ENCODE results near the gene ZNF774. TPM values are rescaled to one million over a fixed set of nuclear protein-coding genes. Genes with fewer than 3 reads are reported as not detected.

ZNF774 gene
- total and polyA plus RNA-seq, 9 donors = 1.1 to 2.4 (median 2.3) TPM

GRCh38 chr15:90358124-90359033, 6.3 kb downstream of the ZNF774 start:
- Histone ChIP-seq H3K27ac (ENCODE audit: low read length) (no peak overlapping the region), H3K9me3 (replicated peaks; ENCODE audit: control insufficient read depth, low read depth, low read length) (no peaks in the 10 kb centered on the region), H3K27me3 (ENCODE audit: control insufficient read depth, insufficient read depth, low read length) (no peaks in the 10 kb centered on the region), H3K36me3 (ENCODE audit: control insufficient read depth, insufficient read depth, low read length) (peaks cover 7% of the 10 kb centered on the region), H3K4me1 (ENCODE audit: control insufficient read depth, insufficient read depth, low read length) (no peaks in the 10 kb centered on the region), H3K4me3 (ENCODE audit: low read length) (no peak overlapping the region)
- WGBS (ENCODE audit: insufficient coverage) = 86% methylated on average over 2 of the region's 8 CpGs
- no peak for DNase-seq

GRCh38 chr15:90360746-90361145, 8.7 kb downstream of the ZNF774 start:
- Histone ChIP-seq H3K36me3 (ENCODE audit: control insufficient read depth, insufficient read depth, low read length) (peaks cover 5% of the 10 kb centered on the region), H3K4me3 (ENCODE audit: low read length) (no peak overlapping the region), H3K27me3 (ENCODE audit: control insufficient read depth, insufficient read depth, low read length) (no peaks in the 10 kb centered on the region), H3K9me3 (replicated peaks; ENCODE audit: control insufficient read depth, low read depth, low read length) (no peaks in the 10 kb centered on the region), H3K4me1 (ENCODE audit: control insufficient read depth, insufficient read depth, low read length) (no peaks in the 10 kb centered on the region), H3K27ac (ENCODE audit: low read length) (no peak overlapping the region)
- WGBS (ENCODE audit: insufficient coverage) = 75% methylated on average over 6 of the region's 14 CpGs
- DNase-seq = no peak

GRCh38 chr15:90362936-90363212, 10.8 kb downstream of the ZNF774 start:
- no peaks in the 10 kb centered on the region for H3K9me3 ChIP-seq (replicated peaks; ENCODE audit: control insufficient read depth, low read depth, low read length)
- no peaks in the 10 kb centered on the region for H3K27me3 ChIP-seq (ENCODE audit: control insufficient read depth, insufficient read depth, low read length)
- H3K27ac ChIP-seq (ENCODE audit: low read length) = no peak overlapping the region
- no peaks in the 10 kb centered on the region for H3K4me1 ChIP-seq (ENCODE audit: control insufficient read depth, insufficient read depth, low read length)
- H3K4me3 ChIP-seq (ENCODE audit: low read length) = no peak overlapping the region
- H3K36me3 ChIP-seq (ENCODE audit: control insufficient read depth, insufficient read depth, low read length) = peaks cover 5% of the 10 kb centered on the region
- DNase-seq = peak; percentile 32
- no CpG with 5 or more reads among the region's 2 CpGs for WGBS (ENCODE audit: insufficient coverage)

- no peaks in the 10 kb centered on the region for H3K4me1 ChIP-seq (ENCODE audit: control insufficient read depth, insufficient read depth, low read length)
- H3K27me3 ChIP-seq (ENCODE audit: control insufficient read depth, insufficient read depth, low read length) = no peaks in the 10 kb centered on the region
- WGBS (ENCODE audit: insufficient coverage) = 82% methylated on average over 2 of the region's 4 CpGs
- no peak for DNase-seq
- H3K9me3 ChIP-seq (replicated peaks; ENCODE audit: control insufficient read depth, low read depth, low read length) = no peaks in the 10 kb centered on the region
- no peak overlapping the region for H3K27ac ChIP-seq (ENCODE audit: low read length)
- no peak overlapping the region for H3K4me3 ChIP-seq (ENCODE audit: low read length)
- H3K36me3 ChIP-seq (ENCODE audit: control insufficient read depth, insufficient read depth, low read length) = peaks cover 5% of the 10 kb centered on the region
Observed at GRCh38 chr15:90364251-90364650, 12.2 kb downstream of the ZNF774 start.

GRCh38 chr15:90365414-90366055, 13.5 kb downstream of the ZNF774 start:
- peaks cover 3% of the 10 kb centered on the region for H3K36me3 ChIP-seq (ENCODE audit: control insufficient read depth, insufficient read depth, low read length)
- H3K9me3 ChIP-seq (replicated peaks; ENCODE audit: control insufficient read depth, low read depth, low read length) = no peaks in the 10 kb centered on the region
- H3K4me3 ChIP-seq (ENCODE audit: low read length) = no peak overlapping the region
- 94% methylated on average over 9 of the region's 15 CpGs for WGBS (ENCODE audit: insufficient coverage)
- DNase-seq = no peak
- H3K27me3 ChIP-seq (ENCODE audit: control insufficient read depth, insufficient read depth, low read length) = no peaks in the 10 kb centered on the region
- H3K4me1 ChIP-seq (ENCODE audit: control insufficient read depth, insufficient read depth, low read length) = no peaks in the 10 kb centered on the region
- H3K27ac ChIP-seq (ENCODE audit: low read length) = no peak overlapping the region

GRCh38 chr15:90367576-90367975, 15.5 kb downstream of the ZNF774 start:
- Histone ChIP-seq H3K4me1 (ENCODE audit: control insufficient read depth, insufficient read depth, low read length) (no peaks in the 10 kb centered on the region), H3K4me3 (ENCODE audit: low read length) (no peak overlapping the region), H3K27ac (ENCODE audit: low read length) (no peak overlapping the region), H3K27me3 (ENCODE audit: control insufficient read depth, insufficient read depth, low read length) (no peaks in the 10 kb centered on the region), H3K36me3 (ENCODE audit: control insufficient read depth, insufficient read depth, low read length) (no peaks in the 10 kb centered on the region), H3K9me3 (replicated peaks; ENCODE audit: control insufficient read depth, low read depth, low read length) (no peaks in the 10 kb centered on the region)
- peak; percentile 84 for DNase-seq
- 0% methylated on average over 2 of the region's 3 CpGs for WGBS (ENCODE audit: insufficient coverage)

GRCh38 chr15:90375071-90375470, 23.0 kb downstream of the ZNF774 start:
- H3K27me3 ChIP-seq (ENCODE audit: control insufficient read depth, insufficient read depth, low read length) = no peaks in the 10 kb centered on the region
- WGBS (ENCODE audit: insufficient coverage) = 94% methylated on average over 4 of the region's 7 CpGs
- no peaks in the 10 kb centered on the region for H3K36me3 ChIP-seq (ENCODE audit: control insufficient read depth, insufficient read depth, low read length)
- no peak overlapping the region for H3K27ac ChIP-seq (ENCODE audit: low read length)
- peaks cover 18% of the 10 kb centered on the region for H3K9me3 ChIP-seq (replicated peaks; ENCODE audit: control insufficient read depth, low read depth, low read length)
- no peak for DNase-seq
- H3K4me1 ChIP-seq (ENCODE audit: control insufficient read depth, insufficient read depth, low read length) = no peaks in the 10 kb centered on the region
- H3K4me3 ChIP-seq (ENCODE audit: low read length) = no peak overlapping the region

- WGBS (ENCODE audit: insufficient coverage) = 60% methylated on average over 1 of the region's 6 CpGs
- Histone ChIP-seq H3K9me3 (replicated peaks; ENCODE audit: control insufficient read depth, low read depth, low read length) (peaks cover 18% of the 10 kb centered on the region), H3K36me3 (ENCODE audit: control insufficient read depth, insufficient read depth, low read length) (no peaks in the 10 kb centered on the region), H3K4me3 (ENCODE audit: low read length) (no peak overlapping the region), H3K27me3 (ENCODE audit: control insufficient read depth, insufficient read depth, low read length) (no peaks in the 10 kb centered on the region), H3K4me1 (ENCODE audit: control insufficient read depth, insufficient read depth, low read length) (no peaks in the 10 kb centered on the region), H3K27ac (ENCODE audit: low read length) (no peak overlapping the region)
- DNase-seq = peak; percentile 20
Observed at GRCh38 chr15:90376789-90377188, 24.7 kb downstream of the ZNF774 start.

- Histone ChIP-seq H3K36me3 (ENCODE audit: control insufficient read depth, insufficient read depth, low read length) (no peaks in the 10 kb centered on the region), H3K9me3 (replicated peaks; ENCODE audit: control insufficient read depth, low read depth, low read length) (peaks cover 18% of the 10 kb centered on the region), H3K27ac (ENCODE audit: low read length) (no peak overlapping the region), H3K4me1 (ENCODE audit: control insufficient read depth, insufficient read depth, low read length) (no peaks in the 10 kb centered on the region), H3K27me3 (ENCODE audit: control insufficient read depth, insufficient read depth, low read length) (no peaks in the 10 kb centered on the region), H3K4me3 (ENCODE audit: low read length) (no peak overlapping the region)
- 83% methylated on average over 1 of the region's 3 CpGs for WGBS (ENCODE audit: insufficient coverage)
- no peak for DNase-seq
Observed at GRCh38 chr15:90379263-90379662, 27.2 kb downstream of the ZNF774 start.

- Histone ChIP-seq H3K9me3 (replicated peaks; ENCODE audit: control insufficient read depth, low read depth, low read length) (peaks cover 18% of the 10 kb centered on the region), H3K27me3 (ENCODE audit: control insufficient read depth, insufficient read depth, low read length) (no peaks in the 10 kb centered on the region), H3K36me3 (ENCODE audit: control insufficient read depth, insufficient read depth, low read length) (no peaks in the 10 kb centered on the region), H3K4me1 (ENCODE audit: control insufficient read depth, insufficient read depth, low read length) (no peaks in the 10 kb centered on the region), H3K4me3 (ENCODE audit: low read length) (no peak overlapping the region), H3K27ac (ENCODE audit: low read length) (no peak overlapping the region)
- no peak for DNase-seq
Observed at GRCh38 chr15:90381515-90381914, 29.4 kb downstream of the ZNF774 start.

Data from muscle of leg (tissue), 11 donors.